PC-9 (cell line): ENCODE results near the gene FLT3. TPM values are rescaled to one million over a fixed set of nuclear protein-coding genes. Genes with fewer than 3 reads are reported as not detected.

Experiments used
- BruUV-seq: library from RNA; stranded (reverse); fragments of 400-500 nt; replicated peaks from 2 replicates; lab custom pipeline; 2021; lab: Mats Ljungman, UMichigan
- CTCF ChIA-PET: fragments of 300-600 bp; sonication (Branson Sonifier 250); formaldehyde crosslinking; loops from one replicate; lab custom pipeline; 2022; ENCODE audit warnings: antibody characterized with exemption; lab: Charles Lee
- POLR2A ChIA-PET: fragments of 300-600 bp; sonication (Branson Sonifier 250); formaldehyde crosslinking; loops from one replicate; lab custom pipeline; 2022; ENCODE audit warnings: antibody characterized with exemption; ENCODE audit not compliant: unreplicated experiment; lab: Charles Lee
- DNase-seq, 2 experiments: peaks; one replicate each; pipeline versions ENCODE4 v3.0.0 to v3.0.0-alpha.2; 2015 to 2022; ENCODE audit warnings: mixed read lengths in 1 of 2
- H2AFZ ChIP-seq: fragments of 200-600 bp; sonication (generic); 2 replicates; pipeline ENCODE4 v1.8.1; 2017; ENCODE audit warnings: antibody characterized with exemption
- H3F3A ChIP-seq: fragments of 200-600 bp; sonication (generic); 2 replicates; pipeline ENCODE4 v1.8.1; 2017; ENCODE audit warnings: antibody characterized with exemption, mild to moderate bottlenecking, low read depth; ENCODE audit not compliant: insufficient read depth
- H3K27ac ChIP-seq: fragments of 200-600 bp; sonication (generic); 2 replicates; pipeline ENCODE4 v1.6.1; 2016; ENCODE audit warnings: mixed run types
- H3K27me3 ChIP-seq: fragments of 200-600 bp; sonication (generic); 2 replicates; pipeline ENCODE4 v1.6.1; 2016; ENCODE audit warnings: low read depth, mixed run types; ENCODE audit not compliant: insufficient read depth
- H3K36me3 ChIP-seq: fragments of 200-600 bp; sonication (generic); 2 replicates; pipeline ENCODE4 v1.6.1; 2016; ENCODE audit warnings: low read depth, mixed run types
- H3K4me1 ChIP-seq: fragments of 200-600 bp; sonication (generic); replicated peaks from 2 replicates; pipeline ENCODE4 v1.6.1; 2016; ENCODE audit warnings: mixed run types; ENCODE audit not compliant: insufficient read depth
- H3K4me2 ChIP-seq: fragments of 200-600 bp; sonication (generic); 2 replicates; pipeline ENCODE4 v1.6.1; 2017; ENCODE audit warnings: mixed run types
- H3K4me3 ChIP-seq: fragments of 200-600 bp; sonication (generic); 2 replicates; pipeline ENCODE4 v1.6.1; 2016; ENCODE audit warnings: mixed run types
- H3K79me2 ChIP-seq: fragments of 200-600 bp; sonication (generic); 2 replicates; pipeline ENCODE4 v1.6.1; 2017; ENCODE audit warnings: low read depth, mixed run types
- H3K9me2 ChIP-seq: fragments of 200-600 bp; sonication (generic); 2 replicates; pipeline ENCODE4 v1.8.1; 2017; ENCODE audit warnings: mild to moderate bottlenecking; ENCODE audit not compliant: insufficient read depth
- H3K9me3 ChIP-seq: fragments of 200-600 bp; sonication (generic); 2 replicates; pipeline ENCODE4 v1.8.1; 2016; ENCODE audit warnings: low read depth; ENCODE audit not compliant: insufficient read depth
- H4K20me1 ChIP-seq: fragments of 200-600 bp; sonication (generic); 2 replicates; pipeline ENCODE4 v1.8.1; 2017; ENCODE audit not compliant: insufficient read depth
- EZH2 ChIP-seq: fragments of 200-600 bp; sonication (generic); IDR thresholded peaks from 2 replicates; pipeline ENCODE4 v1.8.0; 2017; ENCODE audit warnings: antibody characterized with exemption, low read depth
- intact Hi-C: fragments of 100-400 bp; cut with micrococcal nuclease; formaldehyde crosslinking; loops from one replicate; pipeline ENCODE4 v1.10.0; 2022; ENCODE audit not compliant: unreplicated experiment
- total RNA-seq: library from RNA; stranded (reverse); gene quantifications from 2 replicates; pipeline ENCODE4 v1.2.3, GENCODE V29; 2021
- TF ChIP-seq, protein P1 (sequence below): fragments of 200-600 bp; sonication (generic); conservative IDR thresholded peaks from 2 replicates; pipeline ENCODE4 v1.6.1; 2017; ENCODE audit warnings: mixed run types, antibody characterized with exemption, mild to moderate bottlenecking, moderate library complexity

Gene FLT3
- total RNA-seq, 1 experiment from 2014 or later = not detected

DNA sequence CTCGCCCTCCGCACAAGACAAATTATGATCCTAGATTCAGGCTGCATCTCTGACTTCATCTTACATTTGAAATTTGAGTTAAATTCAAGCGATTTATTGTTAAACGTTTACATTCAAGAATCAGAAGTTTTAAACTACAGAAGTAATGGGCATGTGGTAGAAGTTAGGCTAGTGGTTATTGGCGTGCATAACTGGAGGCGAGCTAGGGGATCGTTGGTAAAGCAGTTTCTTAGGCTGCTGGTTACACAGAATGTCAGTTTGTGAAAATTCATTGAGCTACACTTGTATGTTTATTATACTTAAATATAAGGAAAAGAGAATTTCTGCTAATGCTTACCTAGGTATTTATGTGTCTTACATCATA lies 130.5 kb downstream of the FLT3 start:
- TF ChIP-seq, protein P1, sequence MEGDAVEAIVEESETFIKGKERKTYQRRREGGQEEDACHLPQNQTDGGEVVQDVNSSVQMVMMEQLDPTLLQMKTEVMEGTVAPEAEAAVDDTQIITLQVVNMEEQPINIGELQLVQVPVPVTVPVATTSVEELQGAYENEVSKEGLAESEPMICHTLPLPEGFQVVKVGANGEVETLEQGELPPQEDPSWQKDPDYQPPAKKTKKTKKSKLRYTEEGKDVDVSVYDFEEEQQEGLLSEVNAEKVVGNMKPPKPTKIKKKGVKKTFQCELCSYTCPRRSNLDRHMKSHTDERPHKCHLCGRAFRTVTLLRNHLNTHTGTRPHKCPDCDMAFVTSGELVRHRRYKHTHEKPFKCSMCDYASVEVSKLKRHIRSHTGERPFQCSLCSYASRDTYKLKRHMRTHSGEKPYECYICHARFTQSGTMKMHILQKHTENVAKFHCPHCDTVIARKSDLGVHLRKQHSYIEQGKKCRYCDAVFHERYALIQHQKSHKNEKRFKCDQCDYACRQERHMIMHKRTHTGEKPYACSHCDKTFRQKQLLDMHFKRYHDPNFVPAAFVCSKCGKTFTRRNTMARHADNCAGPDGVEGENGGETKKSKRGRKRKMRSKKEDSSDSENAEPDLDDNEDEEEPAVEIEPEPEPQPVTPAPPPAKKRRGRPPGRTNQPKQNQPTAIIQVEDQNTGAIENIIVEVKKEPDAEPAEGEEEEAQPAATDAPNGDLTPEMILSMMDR = no peak
- TF ChIP-seq EZH2 = no peak
- no peaks in the 10 kb centered on the region for H3K9me3 ChIP-seq
- no peaks in the 10 kb centered on the region for H3K4me1 ChIP-seq
- H2AFZ ChIP-seq = no peak overlapping the region
- H4K20me1 ChIP-seq = no peaks in the 10 kb centered on the region
- no peak for DNase-seq
- ChIA-PET POLR2A (no interaction called here), CTCF (no interaction called here)
- no peak overlapping the region for H3K4me2 ChIP-seq
- intact Hi-C loops = no loop called here
- no TSS peak for BruUV-seq
- H3K27me3 ChIP-seq = peaks cover 20% of the 10 kb centered on the region
- H3K36me3 ChIP-seq = no peaks in the 10 kb centered on the region
- H3K27ac ChIP-seq = no peak overlapping the region
- H3F3A ChIP-seq = no peaks in the 10 kb centered on the region
- no peaks in the 10 kb centered on the region for H3K9me2 ChIP-seq
- H3K4me3 ChIP-seq = no peak overlapping the region
- no peaks in the 10 kb centered on the region for H3K79me2 ChIP-seq

DNA sequence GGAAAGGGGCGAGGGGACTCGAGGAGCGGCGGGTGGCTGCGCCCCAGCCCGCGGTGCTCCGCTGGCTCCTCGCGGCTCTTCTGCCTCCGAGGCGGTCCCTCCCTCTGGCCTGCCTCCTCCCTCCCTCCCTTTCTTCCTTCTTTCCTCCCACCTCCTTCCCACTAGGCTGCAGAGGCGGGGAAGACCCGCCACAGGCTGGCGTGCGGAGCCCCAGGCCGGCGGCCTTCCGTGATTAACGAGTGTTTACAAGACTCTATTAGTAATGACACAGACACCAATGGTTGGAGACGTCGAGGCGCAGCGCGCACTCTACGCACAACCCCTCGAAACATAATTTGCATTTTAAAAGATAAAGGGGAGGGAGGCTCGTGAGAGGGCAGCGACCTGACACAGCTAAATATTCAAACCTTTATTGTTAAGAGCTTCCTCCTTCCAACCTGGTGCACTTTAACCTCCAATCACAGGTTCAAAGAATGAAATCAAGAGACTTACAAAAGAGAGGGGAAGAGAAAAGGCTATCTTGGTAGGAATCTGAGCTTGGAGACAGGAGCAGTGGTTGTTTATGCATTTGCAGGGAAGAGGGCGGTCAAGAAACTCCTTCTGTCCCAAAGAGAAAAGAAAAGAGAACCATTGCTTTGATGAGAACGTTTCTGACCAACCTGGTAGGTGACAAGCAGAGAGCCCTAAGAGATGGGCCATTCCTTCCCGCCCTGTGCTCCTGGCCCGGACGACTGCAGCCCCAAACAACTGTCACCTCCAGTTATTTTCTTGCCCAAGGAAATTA lies 131.1 kb downstream of the FLT3 start, which contains the start of gene CDX2:
Gene CDX2 (minus strand): TSS at position 234 of the 784 bp plus-strand sequence. CDS start 309 bp downstream, outside the sequence.
- peaks cover 17% of the 10 kb centered on the region for H3K27me3 ChIP-seq
- H3K4me2 ChIP-seq = no peak within 1 kb of the TSS
- no peaks in the 10 kb centered on the region for H4K20me1 ChIP-seq
- no peaks in the 10 kb centered on the region for H3F3A ChIP-seq
- no peaks in the 10 kb centered on the region for H3K9me2 ChIP-seq
- H3K9me3 ChIP-seq = no peaks in the 10 kb centered on the region
- no peaks in the 10 kb centered on the region for H3K36me3 ChIP-seq
- TF ChIP-seq, protein P1 = no peak
- TF ChIP-seq EZH2 = no peak
- no peaks in the 10 kb centered on the region for H3K4me1 ChIP-seq
- CTCF ChIA-PET = no interaction called here
- no TSS peak for BruUV-seq
- DNase-seq = no peak
- no peak within 1 kb of the TSS for H2AFZ ChIP-seq
- no peak within 1 kb of the TSS for H3K27ac ChIP-seq
- intact Hi-C loops = no loop called here
- POLR2A ChIA-PET = no interaction called here
- H3K79me2 ChIP-seq = no peaks in the 10 kb centered on the region
- H3K4me3 ChIP-seq = no peak within 1 kb of the TSS

DNA sequence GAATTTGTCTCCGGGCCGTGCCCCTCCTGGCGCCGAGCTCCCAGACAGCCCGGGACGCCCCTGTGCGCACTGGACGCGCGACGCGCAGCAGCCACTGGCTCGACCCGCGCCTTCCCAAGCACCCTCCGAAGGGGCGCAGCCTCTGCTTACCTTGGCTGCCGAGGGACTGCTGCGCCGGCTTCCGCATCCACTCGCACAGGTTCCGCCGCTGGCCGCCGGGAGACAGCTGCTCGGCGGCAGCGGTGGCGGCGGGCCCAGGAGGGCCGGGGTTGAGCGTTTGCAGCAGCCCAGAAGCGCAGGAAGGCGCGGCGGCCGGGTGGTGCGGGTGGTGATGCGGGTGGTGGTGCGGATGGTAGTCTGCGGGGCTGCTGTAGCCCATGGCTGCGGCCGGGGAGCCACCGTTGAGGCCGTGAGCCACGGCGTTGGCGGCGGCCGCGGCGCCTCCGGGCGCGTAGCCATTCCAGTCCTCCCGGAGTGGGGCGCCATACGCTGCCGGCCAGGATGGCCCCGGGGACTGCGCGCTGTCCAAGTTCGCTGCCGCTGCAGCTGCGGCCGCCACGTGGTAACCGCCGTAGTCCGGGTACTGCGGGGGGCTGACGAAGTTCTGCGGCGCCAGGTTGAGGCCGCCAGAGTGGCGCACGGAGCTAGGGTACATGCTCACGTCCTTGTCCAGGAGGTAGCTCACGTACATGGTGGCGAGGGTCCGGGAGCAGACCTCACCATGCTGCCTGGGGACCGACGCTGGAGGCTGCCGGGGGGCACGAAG lies 131.9 kb downstream of the FLT3 start:
- Histone ChIP-seq H3K9me3 (no peaks in the 10 kb centered on the region), H2AFZ (no peak overlapping the region), H3K79me2 (no peaks in the 10 kb centered on the region), H3K36me3 (no peaks in the 10 kb centered on the region), H3K27me3 (peaks cover 17% of the 10 kb centered on the region), H3K9me2 (no peaks in the 10 kb centered on the region), H3F3A (no peaks in the 10 kb centered on the region), H3K4me1 (no peaks in the 10 kb centered on the region), H3K27ac (no peak overlapping the region), H3K4me2 (no peak overlapping the region), H3K4me3 (no peak overlapping the region), H4K20me1 (no peaks in the 10 kb centered on the region)
- intact Hi-C loops = no loop called here
- ChIA-PET CTCF (no interaction called here), POLR2A (no interaction called here)
- no TSS peak for BruUV-seq
- TF ChIP-seq, protein P1 = no peak
- no peak for TF ChIP-seq EZH2
- no peak for DNase-seq
